ENCODE results near the gene PPY. TPM values are rescaled to one million over a fixed set of nuclear protein-coding genes. Genes with fewer than 3 reads are reported as not detected.
A peak's percentile ranks its signal among the peaks of the same experiment; 100 is the strongest.

Gene PPY
- total RNA-seq, 1 experiment from 2014 or later = not detected

DNA sequence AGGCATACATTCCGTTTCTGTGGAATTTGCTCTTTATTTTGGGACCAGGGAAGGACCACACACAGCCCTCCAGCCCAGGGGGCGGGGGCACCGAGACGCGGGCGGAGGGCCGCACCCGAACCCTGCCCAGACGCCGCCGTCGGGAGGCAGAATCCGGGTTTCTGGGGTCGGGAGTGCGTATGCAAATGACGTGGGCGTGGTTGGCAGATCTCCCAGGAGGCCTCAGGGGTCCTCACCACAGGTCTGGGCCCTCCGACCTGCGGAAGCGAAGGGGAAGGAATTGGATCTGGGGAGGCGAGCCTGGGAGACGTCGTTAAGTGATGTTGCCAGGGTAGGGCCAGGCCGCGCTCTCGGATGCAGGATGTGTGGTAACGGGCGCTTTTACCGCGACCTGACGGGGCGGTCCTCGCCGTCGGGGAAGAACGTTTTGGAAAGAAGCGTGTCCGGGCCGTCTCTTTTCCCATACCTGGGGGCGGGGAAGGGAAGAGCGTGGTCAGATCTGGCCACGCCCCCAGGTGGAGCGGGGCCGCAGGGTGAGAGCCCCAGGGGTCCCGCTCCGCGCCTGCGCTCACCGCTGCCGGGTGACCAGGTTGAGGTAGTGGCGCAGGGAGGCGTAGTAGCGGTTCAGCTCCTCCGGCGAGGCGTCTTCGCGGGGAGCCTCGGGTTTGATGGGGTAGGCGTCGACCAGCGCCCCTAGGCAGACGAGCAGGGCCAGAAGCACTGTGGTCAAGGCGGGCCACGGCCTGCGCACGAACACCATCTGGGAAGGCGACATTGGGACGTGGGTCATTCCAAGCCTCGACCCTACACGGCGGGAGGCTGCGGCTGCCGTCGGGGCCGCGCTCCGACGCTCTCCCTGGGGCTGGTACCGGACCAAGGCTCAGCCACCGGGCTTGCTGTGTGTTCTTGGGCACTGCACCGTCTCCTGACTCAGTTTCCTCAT, 10.7 kb upstream of the PPY start:
- peak overlapping the region; percentile 99 for H3K27ac Mint-ChIP-seq
- ATAC-seq (peak; percentile 80), DNase-seq (ENCODE audit: low spot score) (peak; percentile 87)
- ChIA-PET POLR2A (no interaction called here), CTCF (interaction anchor here (0.7 to 3.0 kb wide), 8 partner anchors 9 to 89 kb away, joined by 3 to 28 read pairs (median 4); partner anchors contain the start of gene PPY)
- no peaks in the 10 kb centered on the region for H3K36me3 Mint-ChIP-seq
- H3K4me3 Mint-ChIP-seq = peak overlapping the region; percentile 87
- peaks cover 11% of the 10 kb centered on the region for H3K4me1 Mint-ChIP-seq
- H3K27me3 Mint-ChIP-seq (ENCODE audit: low read depth) = peaks cover 52% of the 10 kb centered on the region
- no peaks in the 10 kb centered on the region for H3K9me3 Mint-ChIP-seq
- TF ChIP-seq ZNF138 (CRISPR knock-in tag; conservative IDR thresholded peaks at IDR 0.05) = 0 out of 2 replicates have a peak, but pooled peaks have one; percentile 21
- TF ChIP-seq, protein P1, sequence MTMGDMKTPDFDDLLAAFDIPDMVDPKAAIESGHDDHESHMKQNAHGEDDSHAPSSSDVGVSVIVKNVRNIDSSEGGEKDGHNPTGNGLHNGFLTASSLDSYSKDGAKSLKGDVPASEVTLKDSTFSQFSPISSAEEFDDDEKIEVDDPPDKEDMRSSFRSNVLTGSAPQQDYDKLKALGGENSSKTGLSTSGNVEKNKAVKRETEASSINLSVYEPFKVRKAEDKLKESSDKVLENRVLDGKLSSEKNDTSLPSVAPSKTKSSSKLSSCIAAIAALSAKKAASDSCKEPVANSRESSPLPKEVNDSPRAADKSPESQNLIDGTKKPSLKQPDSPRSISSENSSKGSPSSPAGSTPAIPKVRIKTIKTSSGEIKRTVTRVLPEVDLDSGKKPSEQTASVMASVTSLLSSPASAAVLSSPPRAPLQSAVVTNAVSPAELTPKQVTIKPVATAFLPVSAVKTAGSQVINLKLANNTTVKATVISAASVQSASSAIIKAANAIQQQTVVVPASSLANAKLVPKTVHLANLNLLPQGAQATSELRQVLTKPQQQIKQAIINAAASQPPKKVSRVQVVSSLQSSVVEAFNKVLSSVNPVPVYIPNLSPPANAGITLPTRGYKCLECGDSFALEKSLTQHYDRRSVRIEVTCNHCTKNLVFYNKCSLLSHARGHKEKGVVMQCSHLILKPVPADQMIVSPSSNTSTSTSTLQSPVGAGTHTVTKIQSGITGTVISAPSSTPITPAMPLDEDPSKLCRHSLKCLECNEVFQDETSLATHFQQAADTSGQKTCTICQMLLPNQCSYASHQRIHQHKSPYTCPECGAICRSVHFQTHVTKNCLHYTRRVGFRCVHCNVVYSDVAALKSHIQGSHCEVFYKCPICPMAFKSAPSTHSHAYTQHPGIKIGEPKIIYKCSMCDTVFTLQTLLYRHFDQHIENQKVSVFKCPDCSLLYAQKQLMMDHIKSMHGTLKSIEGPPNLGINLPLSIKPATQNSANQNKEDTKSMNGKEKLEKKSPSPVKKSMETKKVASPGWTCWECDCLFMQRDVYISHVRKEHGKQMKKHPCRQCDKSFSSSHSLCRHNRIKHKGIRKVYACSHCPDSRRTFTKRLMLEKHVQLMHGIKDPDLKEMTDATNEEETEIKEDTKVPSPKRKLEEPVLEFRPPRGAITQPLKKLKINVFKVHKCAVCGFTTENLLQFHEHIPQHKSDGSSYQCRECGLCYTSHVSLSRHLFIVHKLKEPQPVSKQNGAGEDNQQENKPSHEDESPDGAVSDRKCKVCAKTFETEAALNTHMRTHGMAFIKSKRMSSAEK (CRISPR knock-in tag; IDR thresholded peaks at IDR 0.05; ENCODE audit: borderline replicate concordance) = no peak
- TF ChIP-seq, protein P2, sequence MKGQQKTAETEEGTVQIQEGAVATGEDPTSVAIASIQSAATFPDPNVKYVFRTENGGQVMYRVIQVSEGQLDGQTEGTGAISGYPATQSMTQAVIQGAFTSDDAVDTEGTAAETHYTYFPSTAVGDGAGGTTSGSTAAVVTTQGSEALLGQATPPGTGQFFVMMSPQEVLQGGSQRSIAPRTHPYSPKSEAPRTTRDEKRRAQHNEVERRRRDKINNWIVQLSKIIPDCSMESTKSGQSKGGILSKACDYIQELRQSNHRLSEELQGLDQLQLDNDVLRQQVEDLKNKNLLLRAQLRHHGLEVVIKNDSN (CRISPR knock-in tag; IDR thresholded peaks at IDR 0.05) = 0 out of 2 replicates have a peak, but pooled peaks have one; percentile 4
- TF ChIP-seq, protein P3, sequence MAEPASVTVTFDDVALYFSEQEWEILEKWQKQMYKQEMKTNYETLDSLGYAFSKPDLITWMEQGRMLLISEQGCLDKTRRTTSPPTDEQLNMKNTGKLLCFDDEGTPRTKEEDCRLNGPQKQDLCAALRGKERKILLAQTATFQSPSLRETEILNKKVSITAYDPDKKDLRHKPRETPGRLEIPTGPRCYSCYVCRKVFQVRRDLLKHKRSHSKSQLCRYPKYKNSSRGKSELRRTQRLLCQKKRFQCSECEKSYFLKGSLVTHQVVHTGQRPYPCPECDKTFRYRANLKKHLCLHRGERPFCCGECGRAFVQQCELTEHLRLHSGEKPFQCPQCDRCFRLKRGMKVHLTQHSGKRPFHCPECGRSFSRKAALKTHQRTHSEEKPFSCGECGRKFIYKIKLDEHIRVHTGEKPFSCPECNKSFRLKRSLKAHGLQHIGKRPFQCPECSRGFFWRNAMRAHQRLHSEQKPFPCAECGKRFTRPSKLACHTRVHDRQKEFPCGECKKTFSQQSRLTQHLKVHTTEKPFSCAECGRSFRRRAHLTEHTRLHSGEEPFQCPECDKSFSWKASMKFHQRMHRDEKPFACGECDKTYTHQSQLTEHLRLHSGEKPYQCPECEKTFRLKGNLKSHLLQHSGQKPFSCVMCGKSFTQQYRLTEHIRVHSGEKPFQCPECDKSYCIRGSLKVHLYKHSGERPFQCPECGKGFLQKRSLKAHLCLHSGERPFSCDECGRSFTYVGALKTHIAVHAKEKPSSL (CRISPR knock-in tag; conservative IDR thresholded peaks at IDR 0.05) = no peak
- no peak for TF ChIP-seq SMAD4 (CRISPR knock-in tag; IDR thresholded peaks at IDR 0.05)
- TF ChIP-seq, protein P4, sequence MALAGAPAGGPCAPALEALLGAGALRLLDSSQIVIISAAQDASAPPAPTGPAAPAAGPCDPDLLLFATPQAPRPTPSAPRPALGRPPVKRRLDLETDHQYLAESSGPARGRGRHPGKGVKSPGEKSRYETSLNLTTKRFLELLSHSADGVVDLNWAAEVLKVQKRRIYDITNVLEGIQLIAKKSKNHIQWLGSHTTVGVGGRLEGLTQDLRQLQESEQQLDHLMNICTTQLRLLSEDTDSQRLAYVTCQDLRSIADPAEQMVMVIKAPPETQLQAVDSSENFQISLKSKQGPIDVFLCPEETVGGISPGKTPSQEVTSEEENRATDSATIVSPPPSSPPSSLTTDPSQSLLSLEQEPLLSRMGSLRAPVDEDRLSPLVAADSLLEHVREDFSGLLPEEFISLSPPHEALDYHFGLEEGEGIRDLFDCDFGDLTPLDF (CRISPR knock-in tag; IDR thresholded peaks at IDR 0.05) = peak; percentile 70; the same call in 1 of the 2 replicates
- TF ChIP-seq, protein P5, sequence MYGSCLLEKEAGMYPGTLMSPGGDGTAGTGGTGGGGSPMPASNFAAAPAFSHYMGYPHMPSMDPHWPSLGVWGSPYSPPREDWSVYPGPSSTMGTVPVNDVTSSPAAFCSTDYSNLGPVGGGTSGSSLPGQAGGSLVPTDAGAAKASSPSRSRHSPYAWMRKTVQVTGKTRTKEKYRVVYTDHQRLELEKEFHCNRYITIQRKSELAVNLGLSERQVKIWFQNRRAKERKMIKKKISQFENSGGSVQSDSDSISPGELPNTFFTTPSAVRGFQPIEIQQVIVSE (CRISPR knock-in tag; IDR thresholded peaks at IDR 0.05; ENCODE audit: borderline replicate concordance) = no peak
- TF ChIP-seq ZNF232 (CRISPR knock-in tag; IDR thresholded peaks at IDR 0.05) = peak; percentile 90
- TF ChIP-seq, protein P6, sequence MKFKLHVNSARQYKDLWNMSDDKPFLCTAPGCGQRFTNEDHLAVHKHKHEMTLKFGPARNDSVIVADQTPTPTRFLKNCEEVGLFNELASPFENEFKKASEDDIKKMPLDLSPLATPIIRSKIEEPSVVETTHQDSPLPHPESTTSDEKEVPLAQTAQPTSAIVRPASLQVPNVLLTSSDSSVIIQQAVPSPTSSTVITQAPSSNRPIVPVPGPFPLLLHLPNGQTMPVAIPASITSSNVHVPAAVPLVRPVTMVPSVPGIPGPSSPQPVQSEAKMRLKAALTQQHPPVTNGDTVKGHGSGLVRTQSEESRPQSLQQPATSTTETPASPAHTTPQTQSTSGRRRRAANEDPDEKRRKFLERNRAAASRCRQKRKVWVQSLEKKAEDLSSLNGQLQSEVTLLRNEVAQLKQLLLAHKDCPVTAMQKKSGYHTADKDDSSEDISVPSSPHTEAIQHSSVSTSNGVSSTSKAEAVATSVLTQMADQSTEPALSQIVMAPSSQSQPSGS (CRISPR knock-in tag; IDR thresholded peaks at IDR 0.05; ENCODE audit: borderline replicate concordance, low read depth) = no peak
- TF ChIP-seq ZBTB21 (CRISPR knock-in tag; IDR thresholded peaks at IDR 0.05; ENCODE audit: borderline replicate concordance) = peak; percentile 86
- peak; percentile 71; the same call in 1 of the 2 replicates for TF ChIP-seq TEAD1 (CRISPR knock-in tag; IDR thresholded peaks at IDR 0.05)
- TF ChIP-seq ELF4 (CRISPR knock-in tag; IDR thresholded peaks at IDR 0.05; ENCODE audit: low read depth) = no peak
- TF ChIP-seq, protein P7, sequence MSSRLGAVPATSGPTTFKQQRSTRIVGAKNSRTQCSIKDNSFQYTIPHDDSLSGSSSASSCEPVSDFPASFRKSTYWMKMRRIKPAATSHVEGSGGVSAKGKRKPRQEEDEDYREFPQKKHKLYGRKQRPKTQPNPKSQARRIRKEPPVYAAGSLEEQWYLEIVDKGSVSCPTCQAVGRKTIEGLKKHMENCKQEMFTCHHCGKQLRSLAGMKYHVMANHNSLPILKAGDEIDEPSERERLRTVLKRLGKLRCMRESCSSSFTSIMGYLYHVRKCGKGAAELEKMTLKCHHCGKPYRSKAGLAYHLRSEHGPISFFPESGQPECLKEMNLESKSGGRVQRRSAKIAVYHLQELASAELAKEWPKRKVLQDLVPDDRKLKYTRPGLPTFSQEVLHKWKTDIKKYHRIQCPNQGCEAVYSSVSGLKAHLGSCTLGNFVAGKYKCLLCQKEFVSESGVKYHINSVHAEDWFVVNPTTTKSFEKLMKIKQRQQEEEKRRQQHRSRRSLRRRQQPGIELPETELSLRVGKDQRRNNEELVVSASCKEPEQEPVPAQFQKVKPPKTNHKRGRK (CRISPR knock-in tag; IDR thresholded peaks at IDR 0.05; ENCODE audit: borderline replicate concordance) = no peak
- no peak for TF ChIP-seq NFATC4 (CRISPR knock-in tag; IDR thresholded peaks at IDR 0.05)
- TF ChIP-seq, protein P8, sequence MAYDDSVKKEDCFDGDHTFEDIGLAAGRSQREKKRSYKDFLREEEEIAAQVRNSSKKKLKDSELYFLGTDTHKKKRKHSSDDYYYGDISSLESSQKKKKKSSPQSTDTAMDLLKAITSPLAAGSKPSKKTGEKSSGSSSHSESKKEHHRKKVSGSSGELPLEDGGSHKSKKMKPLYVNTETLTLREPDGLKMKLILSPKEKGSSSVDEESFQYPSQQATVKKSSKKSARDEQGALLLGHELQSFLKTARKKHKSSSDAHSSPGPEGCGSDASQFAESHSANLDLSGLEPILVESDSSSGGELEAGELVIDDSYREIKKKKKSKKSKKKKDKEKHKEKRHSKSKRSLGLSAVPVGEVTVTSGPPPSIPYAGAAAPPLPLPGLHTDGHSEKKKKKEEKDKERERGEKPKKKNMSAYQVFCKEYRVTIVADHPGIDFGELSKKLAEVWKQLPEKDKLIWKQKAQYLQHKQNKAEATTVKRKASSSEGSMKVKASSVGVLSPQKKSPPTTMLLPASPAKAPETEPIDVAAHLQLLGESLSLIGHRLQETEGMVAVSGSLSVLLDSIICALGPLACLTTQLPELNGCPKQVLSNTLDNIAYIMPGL (CRISPR knock-in tag; IDR thresholded peaks at IDR 0.05) = 0 out of 2 replicates have a peak, but pooled peaks have one; percentile 48
- 0 out of 2 replicates have a peak, but pooled peaks have one; percentile 38 for TF ChIP-seq FOXK1 (CRISPR knock-in tag; IDR thresholded peaks at IDR 0.05)
- no peak for TF ChIP-seq ZNF416 (CRISPR knock-in tag; IDR thresholded peaks at IDR 0.05)
- no peak for TF ChIP-seq PRRX2 (CRISPR knock-in tag; IDR thresholded peaks at IDR 0.05)
- TF ChIP-seq TP53 (CRISPR knock-in tag; IDR thresholded peaks at IDR 0.05) = peak; percentile 72; the same call in 1 of the 2 replicates
- no peak for TF ChIP-seq TCF7 (CRISPR knock-in tag; IDR thresholded peaks at IDR 0.05; ENCODE audit: low read depth)
- TF ChIP-seq GABPB1 (CRISPR knock-in tag; IDR thresholded peaks at IDR 0.05) = no peak
